Ammon's horn (tissue), 1 donor: ENCODE measurements around the gene TPM1.

ENCODE experiments used
- DNase-seq: peaks from one replicate; pipeline ENCODE4 v3.0.0-alpha.2; 2016; ENCODE audit warnings: low spot score

Gene TPM1

GRCh38 chr15:63041402-63041973 lies 1.1 kb upstream of the TPM1 start:
- no peak for DNase-seq

- DNase-seq = no peak
Observed at GRCh38 chr15:63042877-63043334, 359 bp downstream of the TPM1 start.

- DNase-seq = no peak
Observed at GRCh38 chr15:63043335-63044076, 959 bp downstream of the TPM1 start.

GRCh38 chr15:63044077-63044644 lies 1.6 kb downstream of the TPM1 start:
- no peak for DNase-seq

GRCh38 chr15:63044645-63045464 lies 2.3 kb downstream of the TPM1 start:
- DNase-seq = no peak

GRCh38 chr15:63045465-63045840 lies 2.9 kb downstream of the TPM1 start:
- DNase-seq = no peak

- DNase-seq = no peak
Observed at GRCh38 chr15:63045879-63046278, 3.3 kb downstream of the TPM1 start.

GRCh38 chr15:63046917-63047760 lies 4.6 kb downstream of the TPM1 start:
- no peak for DNase-seq

GRCh38 chr15:63047792-63048114 lies 5.2 kb downstream of the TPM1 start:
- no peak for DNase-seq

GRCh38 chr15:63048115-63048775 lies 5.7 kb downstream of the TPM1 start:
- DNase-seq = peak; percentile 88

GRCh38 chr15:63048776-63049665 lies 6.5 kb downstream of the TPM1 start:
- DNase-seq = peak; percentile 79

GRCh38 chr15:63049783-63050371 lies 7.3 kb downstream of the TPM1 start:
- no peak for DNase-seq

GRCh38 chr15:63050731-63051155 lies 8.2 kb downstream of the TPM1 start:
- no peak for DNase-seq

- DNase-seq = no peak
Observed at GRCh38 chr15:63051156-63052066, 8.9 kb downstream of the TPM1 start.

GRCh38 chr15:63052077-63052841 lies 9.7 kb downstream of the TPM1 start:
- no peak for DNase-seq

GRCh38 chr15:63052961-63053698 lies 10.6 kb downstream of the TPM1 start:
- DNase-seq = no peak

- DNase-seq = no peak
Observed at GRCh38 chr15:63054281-63054683, 11.7 kb downstream of the TPM1 start.
